Heart right ventricle (tissue), 16 donors: Measurements from ENCODE around the gene FAM174B. TPM values are rescaled to one million over a fixed set of nuclear protein-coding genes. Genes with fewer than 3 reads are reported as not detected.

ENCODE experiments used
- ATAC-seq, 8 donors: fragments of 200-7000 bp; cut with Tn5 transposase; one replicate each; pipeline ENCODE4 v1.9.1; 2020; ENCODE audit warnings: mild to moderate bottlenecking in 8 of 8, moderate library complexity in 8 of 8, moderate number of reproducible peaks in 1 of 8
- DNase-seq, 2 donors: peaks; one replicate each; pipeline ENCODE4 v3.0.0-alpha.2; 2020
- H3K27ac ChIP-seq, 10 donors: fragments of 200-600 bp; sonication (generic) in 2 of 10; one replicate each; pipeline versions ENCODE4 v1.5.0 to v1.8.0; 2020 to 2022; ENCODE audit warnings: mild to moderate bottlenecking in 3 of 10
- H3K27me3 ChIP-seq, 7 donors: fragments of 200-600 bp; one replicate each; pipeline ENCODE4 v1.8.0; 2021 to 2022; ENCODE audit warnings: mild to moderate bottlenecking in 2 of 7
- H3K36me3 ChIP-seq, 9 donors: fragments of 200-600 bp; sonication (generic) in 1 of 9; one replicate each; pipeline versions ENCODE4 v1.5.0 to v1.8.0; 2020 to 2022; ENCODE audit warnings: mild to moderate bottlenecking in 2 of 9
- H3K4me1 ChIP-seq, 9 donors: fragments of 200-600 bp; sonication (generic) in 1 of 9; one replicate each; pipeline versions ENCODE4 v1.5.0 to v1.8.0; 2020 to 2022; ENCODE audit warnings: mild to moderate bottlenecking in 4 of 9
- H3K4me3 ChIP-seq, 10 donors: fragments of 200-600 bp; sonication (generic) in 2 of 10; one replicate each; pipeline versions ENCODE4 v1.5.0 to v1.8.0; 2020 to 2022; ENCODE audit warnings: mild to moderate bottlenecking in 7 of 10, moderate library complexity in 2 of 10
- H3K9me3 ChIP-seq, 11 donors: fragments of 200-600 bp in 10 of 11; sonication (generic) in 2 of 11; one replicate each; pipeline versions ENCODE4 v1.5.0 to v1.8.0; 2013 to 2022; ENCODE audit warnings: mild to moderate bottlenecking in 2 of 11, control low read depth in 1 of 11, moderate library complexity in 1 of 11
- WGBS, 2 donors: extraction: QIAGEN DNeasy Blood & Tissue Kit; methylation state at CpG; one replicate each; pipeline ENCODE4 v1.1.7; 2013; ENCODE audit warnings: inconsistent platforms in 1 of 2; 5-methylcytosine and 5-hydroxymethylcytosine counted together
- intact Hi-C, 10 donors: fragments of 100-400 bp; cut with DNase I; formaldehyde crosslinking; loops; one replicate each; pipeline versions ENCODE4 v1.11.1 to v1.14.2; 2022
- polyA plus RNA-seq, 2 donors: library from polyadenylated mRNA; stranded (reverse); fragments of 200-250 nt; gene quantifications; one replicate each; pipeline ENCODE4 v1.2.3, GENCODE V29; 2013
- total RNA-seq, 10 donors: library from RNA; stranded (reverse); fragmentation: NEBNext Ultra II Directional in 3 of 10; extraction: Animal tissue kit (Norgen Biotek cat#: 25700) in 3 of 10; gene quantifications; one replicate each; pipeline versions ENCODE4 v1.2.1 to v1.2.4, GENCODE V29; 2021 to 2023
- TF ChIP-seq, protein P1 (sequence below), 9 donors: fragments of 200-600 bp; sonication (generic) in 2 of 9; IDR thresholded peaks; one replicate each; pipeline versions ENCODE4 v1.5.0 to v1.8.0; 2021 to 2022; ENCODE audit warnings: antibody characterized with exemption in 9 of 9, mild to moderate bottlenecking in 5 of 9, moderate library complexity in 1 of 9
- donor health status: Arrhythmogenic right ventricular cardiomyopathy.
- donor health status: ischemic (EF 13 %, LVEDD 7.1; RV severe dilation, severe dysfunction).
- donor health status: healthy with polysubstance abuse.
- donor health status: DM: no; HTN: yes; CAD: no.
- donor health status: DM: no; HTN: no; CAD: no.
- donor health status: ischemic (EF 25% LVEDD 6.9; RV normal size, moderate dysfunction).
- donor health status: ischemic (EF 25% LVEDD 5.7; RV mildly dilated, moderate dysfunction).
- donor health status: healthy.
- donor health status: DM: yes; HTN: yes; CAD: no.
- donor health status: Ischemic cardiomyopathy.
- donor health status: ischemic (EF 35%, LVEDD 5.7; RV mildly dilated, moderate dysfunction).
- donor health status: nonischemic (EF 11% LVEDD 7.7; RV severe dilation, severe dysfunction).
- donor health status: DM: yes; HTN: yes; CAD: no.
- donor health status: PGD.
- donor health status: ischemic (EF 29% LVEDD 5.4; RV normal size, mild dysfunction).
- donor health status: nonischemic (EF 23%, LVEDD 6.1; RV moderate dilation, normal function).

Gene FAM174B
- total and polyA plus RNA-seq, 12 donors: 6.1 to 16.9 (median 10.8) TPM

DNA sequence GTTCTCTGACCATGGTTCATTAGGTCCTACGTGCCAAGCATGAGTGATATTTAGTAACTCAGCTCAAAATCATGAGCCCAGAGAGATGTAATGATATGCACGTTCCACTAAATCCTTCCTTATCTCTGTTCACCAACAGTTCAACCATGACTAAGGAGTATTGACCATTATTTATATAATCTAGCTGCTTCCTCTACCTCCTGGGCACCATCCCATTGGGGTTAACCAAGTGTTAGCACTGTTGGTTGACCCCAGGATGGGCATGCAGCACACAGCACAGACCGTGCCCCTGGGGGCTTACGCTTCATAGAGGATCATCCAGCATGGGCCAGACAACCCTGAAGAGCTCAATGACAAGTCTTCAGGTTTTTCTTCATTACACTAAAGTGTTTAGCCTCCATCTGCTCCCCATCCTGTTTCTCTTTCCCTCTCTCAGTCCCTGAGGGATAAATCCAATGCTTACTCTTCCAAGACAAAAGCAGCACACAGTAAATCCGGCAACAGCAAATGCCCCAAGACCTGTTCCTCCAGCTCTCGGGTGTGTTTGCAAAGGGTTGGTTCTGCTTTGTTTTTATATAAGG lies 10.4 kb downstream of the FAM174B start:
- ATAC-seq (no peak), DNase-seq (no peak)
- H3K27me3 ChIP-seq: no peaks in the 10 kb centered on the region
- no peak overlapping the region for H3K27ac ChIP-seq
- intact Hi-C loops: no loop called here
- 77 to 84% methylated on average over 6 of the region's 6 CpGs for WGBS, 2 donors
- H3K36me3 ChIP-seq: no peaks in the 10 kb centered on the region
- no peak overlapping the region for H3K4me3 ChIP-seq
- peaks cover 0 to 22% (median 6%) of the 10 kb centered on the region in 11 donors for H3K9me3 ChIP-seq
- TF ChIP-seq, protein P1, sequence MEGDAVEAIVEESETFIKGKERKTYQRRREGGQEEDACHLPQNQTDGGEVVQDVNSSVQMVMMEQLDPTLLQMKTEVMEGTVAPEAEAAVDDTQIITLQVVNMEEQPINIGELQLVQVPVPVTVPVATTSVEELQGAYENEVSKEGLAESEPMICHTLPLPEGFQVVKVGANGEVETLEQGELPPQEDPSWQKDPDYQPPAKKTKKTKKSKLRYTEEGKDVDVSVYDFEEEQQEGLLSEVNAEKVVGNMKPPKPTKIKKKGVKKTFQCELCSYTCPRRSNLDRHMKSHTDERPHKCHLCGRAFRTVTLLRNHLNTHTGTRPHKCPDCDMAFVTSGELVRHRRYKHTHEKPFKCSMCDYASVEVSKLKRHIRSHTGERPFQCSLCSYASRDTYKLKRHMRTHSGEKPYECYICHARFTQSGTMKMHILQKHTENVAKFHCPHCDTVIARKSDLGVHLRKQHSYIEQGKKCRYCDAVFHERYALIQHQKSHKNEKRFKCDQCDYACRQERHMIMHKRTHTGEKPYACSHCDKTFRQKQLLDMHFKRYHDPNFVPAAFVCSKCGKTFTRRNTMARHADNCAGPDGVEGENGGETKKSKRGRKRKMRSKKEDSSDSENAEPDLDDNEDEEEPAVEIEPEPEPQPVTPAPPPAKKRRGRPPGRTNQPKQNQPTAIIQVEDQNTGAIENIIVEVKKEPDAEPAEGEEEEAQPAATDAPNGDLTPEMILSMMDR (IDR thresholded peaks at IDR 0.05): no peak
- H3K4me1 ChIP-seq: peaks cover 0 to 14% (median 2%) of the 10 kb centered on the region in 9 donors

DNA sequence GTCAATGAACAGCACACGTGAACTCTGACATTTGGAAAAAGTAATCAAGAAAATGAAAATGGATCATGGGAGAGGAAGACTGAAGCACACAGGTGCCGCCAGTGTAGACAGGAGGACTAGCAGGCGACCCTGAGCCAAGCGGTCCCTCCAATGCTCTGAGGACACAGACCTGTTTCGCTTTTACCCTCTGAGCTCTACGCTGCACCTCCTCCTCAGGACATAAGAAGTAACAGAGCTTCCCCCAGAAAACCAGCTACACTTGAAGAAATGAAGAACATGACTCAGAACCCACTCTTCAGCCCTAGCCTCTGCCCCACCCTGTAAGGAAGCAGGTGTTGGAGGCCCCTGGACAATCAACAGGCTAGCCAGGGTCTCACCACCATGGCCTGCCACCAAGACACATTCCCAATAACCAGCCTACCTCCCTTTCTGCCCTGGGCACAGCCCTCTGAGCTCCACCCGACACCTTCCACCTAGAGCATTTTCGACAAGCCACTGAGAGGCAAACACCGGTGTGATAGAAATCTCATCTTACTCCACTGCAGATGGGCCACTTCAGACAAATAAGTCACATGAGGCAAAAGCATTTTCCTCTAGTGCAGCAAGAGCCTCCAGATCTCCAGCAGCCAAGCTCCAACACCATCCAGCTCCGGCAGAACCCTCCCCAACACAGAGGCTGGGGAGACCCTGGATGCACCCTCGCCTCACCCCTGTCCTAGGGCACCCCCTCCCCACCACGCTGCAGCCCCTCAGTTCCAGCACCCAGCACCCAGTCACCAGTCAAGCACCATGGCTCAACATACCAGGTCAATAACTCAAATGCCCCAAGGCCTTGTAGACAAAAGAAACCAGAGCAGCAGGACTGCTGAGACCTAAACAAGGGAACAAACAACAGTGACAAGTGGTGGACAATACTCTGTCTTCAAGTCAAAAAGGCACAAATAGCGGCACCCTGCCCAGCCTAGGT lies 11.4 kb downstream of the FAM174B start:
- Histone ChIP-seq H3K9me3 (peaks cover 0 to 30% (median 12%) of the 10 kb centered on the region in 11 donors), H3K4me3 (no peak overlapping the region), H3K36me3 (no peaks in the 10 kb centered on the region), H3K4me1 (peaks cover 0 to 11% (median 0%) of the 10 kb centered on the region in 9 donors), H3K27ac (no peak overlapping the region), H3K27me3 (no peaks in the 10 kb centered on the region)
- TF ChIP-seq, protein P1 (IDR thresholded peaks at IDR 0.05): no peak
- DNase-seq (no peak), ATAC-seq (peak in 1 of 8 donors; percentile 31)
- 95% methylated on average over 13 of the region's 13 CpGs for WGBS, 2 donors
- intact Hi-C loops: no loop called here

DNA sequence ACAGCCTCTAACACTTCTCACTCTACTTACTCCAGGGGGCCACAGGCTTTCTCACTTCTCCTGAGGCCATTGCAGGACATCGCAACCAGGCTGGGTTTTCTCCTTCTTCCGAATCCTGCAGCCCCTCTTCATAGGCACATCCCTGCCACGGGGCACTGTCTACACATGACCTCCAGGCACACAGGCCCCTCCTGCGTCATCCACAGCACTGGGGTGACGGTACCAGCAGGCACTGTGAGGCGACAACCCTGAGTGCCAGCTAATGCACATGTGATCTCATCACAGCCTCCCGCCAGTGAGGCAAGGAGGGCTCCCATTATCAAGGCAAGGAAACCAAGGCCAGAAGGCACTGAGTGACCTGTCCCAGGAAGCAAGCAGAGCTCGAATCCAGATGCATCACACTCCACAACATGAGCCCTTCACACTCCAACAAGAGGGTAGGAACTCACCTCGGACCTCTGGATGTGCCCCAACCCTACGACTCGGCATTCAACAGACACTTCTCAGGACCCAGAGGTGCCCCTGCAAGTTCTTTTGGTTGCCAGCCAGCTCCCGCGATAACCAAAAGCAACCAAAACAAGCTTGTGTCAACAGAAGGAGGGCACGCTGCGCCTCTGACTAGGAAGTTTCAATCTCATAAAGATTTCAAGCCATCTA lies 16.7 kb downstream of the FAM174B start:
- Histone ChIP-seq H3K4me1 (peaks cover 0 to 40% (median 10%) of the 10 kb centered on the region in 9 donors), H3K27me3 (no peaks in the 10 kb centered on the region), H3K27ac (no peak overlapping the region), H3K36me3 (no peaks in the 10 kb centered on the region), H3K4me3 (no peak overlapping the region), H3K9me3 (peaks cover 0 to 30% (median 12%) of the 10 kb centered on the region in 11 donors)
- ATAC-seq (no peak), DNase-seq (no peak)
- intact Hi-C loops: no loop called here
- TF ChIP-seq, protein P1 (IDR thresholded peaks at IDR 0.05): no peak
- 81 to 88% methylated on average over 15 of the region's 15 CpGs for WGBS, 2 donors

GRCh38 chr15:92638291-92638708 lies 17.3 kb downstream of the FAM174B start:
- Histone ChIP-seq H3K27me3 (no peaks in the 10 kb centered on the region), H3K9me3 (peaks cover 0 to 30% (median 12%) of the 10 kb centered on the region in 11 donors), H3K36me3 (no peaks in the 10 kb centered on the region), H3K4me1 (peaks cover 0 to 46% (median 10%) of the 10 kb centered on the region in 9 donors), H3K27ac (no peak overlapping the region), H3K4me3 (no peak overlapping the region)
- TF ChIP-seq, protein P1 (IDR thresholded peaks at IDR 0.05): no peak
- DNase-seq (no peak), ATAC-seq (peak in 2 of 8 donors; percentile 13 to 23)
- WGBS, 2 donors: 50 to 63% methylated on average over 9 of the region's 9 CpGs
- intact Hi-C loops: no loop called here
